Neural cell (in vitro differentiated cells): ENCODE data around the gene AQP10. TPM values are rescaled to one million over a fixed set of nuclear protein-coding genes. Genes with fewer than 3 reads are reported as not detected.

Experiments
- H2AFZ ChIP-seq: fragments of 200-600, 300-800 bp; sonication (generic), shearing (Covaris generic); 2 replicates; pipeline ENCODE4 v1.6.0; 2014; ENCODE audit warnings: low read depth, mild to moderate bottlenecking, antibody characterized with exemption, low read length, moderate library complexity
- H3F3A ChIP-seq: fragments of 200-600 bp; shearing (Covaris generic); 2 replicates; pipeline ENCODE4 v1.6.1; 2016; ENCODE audit warnings: mild to moderate bottlenecking, moderate library complexity, mixed read lengths, antibody characterized with exemption, low read length; ENCODE audit not compliant: insufficient read depth, poor library complexity, severe bottlenecking
- H3K27ac ChIP-seq: fragments of 200-600, 300-800 bp; sonication (generic), shearing (Covaris generic); 2 replicates; pipeline ENCODE4 v1.5.1; 2014; ENCODE audit warnings: mild to moderate bottlenecking, low read length, moderate library complexity
- H3K27me3 ChIP-seq: fragments of 300-800, 200-600 bp; sonication (generic), shearing (Covaris generic); 2 replicates; pipeline ENCODE4 v1.6.0; 2014; ENCODE audit warnings: mild to moderate bottlenecking, low read depth, low read length, moderate library complexity; ENCODE audit not compliant: insufficient read depth
- H3K36me3 ChIP-seq: fragments of 300-800, 200-600 bp; sonication (generic), shearing (Covaris generic); 2 replicates; pipeline ENCODE4 v1.5.1; 2014; ENCODE audit warnings: mild to moderate bottlenecking, antibody characterized with exemption, low read length, moderate library complexity; ENCODE audit not compliant: insufficient read depth
- H3K4me2 ChIP-seq: fragments of 300-800, 200-600 bp; sonication (generic), shearing (Covaris generic); 2 replicates; pipeline ENCODE4 v1.6.0; 2014; ENCODE audit warnings: mild to moderate bottlenecking, low read length
- H3K4me3 ChIP-seq: fragments of 300-800, 200-600 bp; sonication (generic), shearing (Covaris generic); 2 replicates; pipeline ENCODE4 v1.5.1; 2014; ENCODE audit warnings: mild to moderate bottlenecking, low read length, moderate library complexity
- H3K79me2 ChIP-seq: fragments of 200-600 bp; shearing (Covaris generic); replicated peaks from 2 replicates; pipeline ENCODE4 v1.6.0; 2014; ENCODE audit warnings: mild to moderate bottlenecking, low read length, moderate library complexity; ENCODE audit not compliant: insufficient read depth
- H3K9ac ChIP-seq: fragments of 300-800, 200-600 bp; sonication (generic), shearing (Covaris generic); 2 replicates; pipeline ENCODE4 v1.6.1; 2016; ENCODE audit warnings: mild to moderate bottlenecking, low read length, mixed read lengths
- H3K9me2 ChIP-seq: fragments of 200-600 bp; shearing (Covaris generic); 2 replicates; pipeline ENCODE4 v1.6.1; 2016; ENCODE audit warnings: mild to moderate bottlenecking, low read length, mixed read lengths; ENCODE audit not compliant: insufficient read depth
- H3K9me3 ChIP-seq: fragments of 200-600, 300-800 bp; sonication (generic), shearing (Covaris generic); 2 replicates; pipeline ENCODE4 v1.6.1; 2016; ENCODE audit warnings: mild to moderate bottlenecking, mixed run types, low read length, moderate library complexity, mixed read lengths
- H4K20me1 ChIP-seq: fragments of 200-600 bp; shearing (Covaris generic); 2 replicates; pipeline ENCODE4 v1.6.1; 2016; ENCODE audit warnings: mild to moderate bottlenecking, mixed run types; ENCODE audit not compliant: insufficient read depth
- EP300 ChIP-seq: fragments of 450-650 bp; conservative IDR thresholded peaks from 2 replicates; pipeline ENCODE4 v1.6.1; 2014; ENCODE audit warnings: antibody characterized with exemption, mild to moderate bottlenecking, moderate library complexity; ENCODE audit not compliant: poor library complexity, severe bottlenecking
- EZH2 ChIP-seq: fragments of 200-600, 300-800 bp; shearing (Covaris generic), sonication (generic); IDR thresholded peaks from 2 replicates; pipeline ENCODE4 v1.6.1; 2014; ENCODE audit warnings: antibody characterized with exemption, low read length, borderline replicate concordance, mild to moderate bottlenecking; ENCODE audit not compliant: insufficient read depth, poor library complexity, severe bottlenecking
- MXI1 ChIP-seq: fragments of 450-650 bp; conservative IDR thresholded peaks from 2 replicates; pipeline ENCODE4 v1.6.1; 2014; ENCODE audit warnings: antibody characterized with exemption, mild to moderate bottlenecking; ENCODE audit not compliant: poor library complexity, severe bottlenecking
- POLR2AphosphoS5 ChIP-seq: IDR thresholded peaks from 2 replicates; pipeline ENCODE4 v1.6.1; 2012
- RAD21 ChIP-seq: fragments of 450-650 bp; conservative IDR thresholded peaks from 2 replicates; pipeline ENCODE4 v1.6.1; 2014; ENCODE audit warnings: antibody characterized with exemption, mild to moderate bottlenecking, moderate library complexity
- SMC3 ChIP-seq: fragments of 450-650 bp; conservative IDR thresholded peaks from 2 replicates; pipeline ENCODE4 v1.6.1; 2014; ENCODE audit warnings: antibody characterized with exemption, mild to moderate bottlenecking, moderate library complexity; ENCODE audit not compliant: poor library complexity
- TAF1 ChIP-seq: IDR thresholded peaks from 2 replicates; pipeline ENCODE4 v1.6.1; 2012; ENCODE audit warnings: low read depth
- polyA plus RNA-seq: library from polyadenylated mRNA; depleted of rRNA; stranded (reverse); fragments of >200 nt; gene quantifications from 2 replicates; pipeline ENCODE4 v1.2.3, GENCODE V29; 2014
- TF ChIP-seq, protein P1 (sequence below): IDR thresholded peaks from 2 replicates; pipeline ENCODE4 v1.6.1; 2012; ENCODE audit warnings: borderline replicate concordance
- TF ChIP-seq, protein P2 (sequence below): fragments of 450-650 bp; IDR thresholded peaks from 2 replicates; pipeline ENCODE4 v1.5.1; 2014; ENCODE audit warnings: antibody characterized with exemption, mild to moderate bottlenecking, moderate library complexity; ENCODE audit not compliant: poor library complexity, severe bottlenecking

AQP10 gene
- polyA plus RNA-seq, 1 donor from 2014 or later, result not detected

DNA sequence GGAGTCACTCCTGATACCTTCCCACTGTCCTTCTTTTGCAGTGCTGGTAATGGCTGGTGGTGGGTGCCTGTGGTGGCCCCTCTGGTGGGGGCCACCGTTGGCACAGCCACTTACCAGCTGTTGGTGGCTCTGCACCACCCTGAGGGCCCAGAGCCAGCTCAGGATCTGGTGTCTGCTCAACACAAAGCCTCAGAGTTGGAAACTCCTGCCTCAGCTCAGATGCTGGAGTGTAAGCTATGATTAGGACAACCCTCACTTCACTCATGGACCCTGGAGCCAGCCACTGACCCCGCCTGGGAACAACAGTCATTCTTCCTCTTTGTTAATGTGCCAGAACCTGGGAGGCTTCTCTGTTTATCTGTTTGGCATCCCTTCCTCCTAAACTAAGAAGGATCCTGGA is 3.3 kb downstream of the AQP10 start:
- H3K27ac ChIP-seq, result peak overlapping the region; percentile 97
- no peaks in the 10 kb centered on the region for H3F3A ChIP-seq
- H3K9me3 ChIP-seq, result no peaks in the 10 kb centered on the region
- peak overlapping the region; percentile 98 for H3K9ac ChIP-seq
- H3K36me3 ChIP-seq, result no peaks in the 10 kb centered on the region
- peaks cover 15% of the 10 kb centered on the region for H3K79me2 ChIP-seq
- TF ChIP-seq, protein P1, sequence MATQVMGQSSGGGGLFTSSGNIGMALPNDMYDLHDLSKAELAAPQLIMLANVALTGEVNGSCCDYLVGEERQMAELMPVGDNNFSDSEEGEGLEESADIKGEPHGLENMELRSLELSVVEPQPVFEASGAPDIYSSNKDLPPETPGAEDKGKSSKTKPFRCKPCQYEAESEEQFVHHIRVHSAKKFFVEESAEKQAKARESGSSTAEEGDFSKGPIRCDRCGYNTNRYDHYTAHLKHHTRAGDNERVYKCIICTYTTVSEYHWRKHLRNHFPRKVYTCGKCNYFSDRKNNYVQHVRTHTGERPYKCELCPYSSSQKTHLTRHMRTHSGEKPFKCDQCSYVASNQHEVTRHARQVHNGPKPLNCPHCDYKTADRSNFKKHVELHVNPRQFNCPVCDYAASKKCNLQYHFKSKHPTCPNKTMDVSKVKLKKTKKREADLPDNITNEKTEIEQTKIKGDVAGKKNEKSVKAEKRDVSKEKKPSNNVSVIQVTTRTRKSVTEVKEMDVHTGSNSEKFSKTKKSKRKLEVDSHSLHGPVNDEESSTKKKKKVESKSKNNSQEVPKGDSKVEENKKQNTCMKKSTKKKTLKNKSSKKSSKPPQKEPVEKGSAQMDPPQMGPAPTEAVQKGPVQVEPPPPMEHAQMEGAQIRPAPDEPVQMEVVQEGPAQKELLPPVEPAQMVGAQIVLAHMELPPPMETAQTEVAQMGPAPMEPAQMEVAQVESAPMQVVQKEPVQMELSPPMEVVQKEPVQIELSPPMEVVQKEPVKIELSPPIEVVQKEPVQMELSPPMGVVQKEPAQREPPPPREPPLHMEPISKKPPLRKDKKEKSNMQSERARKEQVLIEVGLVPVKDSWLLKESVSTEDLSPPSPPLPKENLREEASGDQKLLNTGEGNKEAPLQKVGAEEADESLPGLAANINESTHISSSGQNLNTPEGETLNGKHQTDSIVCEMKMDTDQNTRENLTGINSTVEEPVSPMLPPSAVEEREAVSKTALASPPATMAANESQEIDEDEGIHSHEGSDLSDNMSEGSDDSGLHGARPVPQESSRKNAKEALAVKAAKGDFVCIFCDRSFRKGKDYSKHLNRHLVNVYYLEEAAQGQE, result no peak
- TF ChIP-seq TAF1, result no peak
- H4K20me1 ChIP-seq, result no peaks in the 10 kb centered on the region
- no peaks in the 10 kb centered on the region for H3K27me3 ChIP-seq
- peak overlapping the region; percentile 96 for H3K4me3 ChIP-seq
- H3K9me2 ChIP-seq, result no peaks in the 10 kb centered on the region
- H3K4me2 ChIP-seq, result peak overlapping the region; percentile 45
- H2AFZ ChIP-seq, result peak overlapping the region; percentile 95

GRCh38 chr1:154324669-154325582 is 4.0 kb downstream of the AQP10 start, which contains the start of gene ATP8B2:
ATP8B2 (plus strand) TSS chr1:154325525; CDS start chr1:154328142, 2,617 bp downstream.
- no peaks in the 10 kb centered on the region for H3K36me3 ChIP-seq
- no peaks in the 10 kb centered on the region for H3K9me3 ChIP-seq
- H3K4me2 ChIP-seq, result peak within 1 kb of the TSS; percentile 68
- no peaks in the 10 kb centered on the region for H4K20me1 ChIP-seq
- H3K27me3 ChIP-seq, result no peaks in the 10 kb centered on the region
- H3K9me2 ChIP-seq, result no peaks in the 10 kb centered on the region
- peaks cover 15% of the 10 kb centered on the region for H3K79me2 ChIP-seq
- H3K9ac ChIP-seq, result peak within 1 kb of the TSS; percentile 98
- no peaks in the 10 kb centered on the region for H3F3A ChIP-seq
- peak within 1 kb of the TSS; percentile 97 for H3K27ac ChIP-seq
- TF ChIP-seq TAF1, result peak; percentile 55
- peak; percentile 16 for TF ChIP-seq EP300
- peak; percentile 73 for TF ChIP-seq SMC3
- TF ChIP-seq, protein P1, result peak; percentile 20
- peak; percentile 59 for TF ChIP-seq RAD21
- peak; percentile 37 for TF ChIP-seq MXI1
- TF ChIP-seq EZH2, result no peak
- TF ChIP-seq, protein P2, sequence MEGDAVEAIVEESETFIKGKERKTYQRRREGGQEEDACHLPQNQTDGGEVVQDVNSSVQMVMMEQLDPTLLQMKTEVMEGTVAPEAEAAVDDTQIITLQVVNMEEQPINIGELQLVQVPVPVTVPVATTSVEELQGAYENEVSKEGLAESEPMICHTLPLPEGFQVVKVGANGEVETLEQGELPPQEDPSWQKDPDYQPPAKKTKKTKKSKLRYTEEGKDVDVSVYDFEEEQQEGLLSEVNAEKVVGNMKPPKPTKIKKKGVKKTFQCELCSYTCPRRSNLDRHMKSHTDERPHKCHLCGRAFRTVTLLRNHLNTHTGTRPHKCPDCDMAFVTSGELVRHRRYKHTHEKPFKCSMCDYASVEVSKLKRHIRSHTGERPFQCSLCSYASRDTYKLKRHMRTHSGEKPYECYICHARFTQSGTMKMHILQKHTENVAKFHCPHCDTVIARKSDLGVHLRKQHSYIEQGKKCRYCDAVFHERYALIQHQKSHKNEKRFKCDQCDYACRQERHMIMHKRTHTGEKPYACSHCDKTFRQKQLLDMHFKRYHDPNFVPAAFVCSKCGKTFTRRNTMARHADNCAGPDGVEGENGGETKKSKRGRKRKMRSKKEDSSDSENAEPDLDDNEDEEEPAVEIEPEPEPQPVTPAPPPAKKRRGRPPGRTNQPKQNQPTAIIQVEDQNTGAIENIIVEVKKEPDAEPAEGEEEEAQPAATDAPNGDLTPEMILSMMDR, result peak; percentile 97
- peak; percentile 91 for TF ChIP-seq POLR2AphosphoS5
- H2AFZ ChIP-seq, result peak within 1 kb of the TSS; percentile 95
- peak within 1 kb of the TSS; percentile 96 for H3K4me3 ChIP-seq
